Measurements from ENCODE around the gene NOP53.

The NOP53 gene

GRCh38 chr19:47745010-47745901 lies at the start of gene NOP53:
Gene NOP53 (plus strand): TSS chr19:47745546. CDS start chr19:47745560, 14 bp downstream.
- H3K9me3 ChIP-seq, result no peaks in the 10 kb centered on the region
- H3K4me3 ChIP-seq (ENCODE audit: low read depth in 1 of 2, low read length in 1 of 2), result peak within 1 kb of the TSS; percentile 78 to 97
- peak; percentile 69 for TF ChIP-seq CTCF (IDR thresholded peaks at IDR 0.05)
- H3K36me3 ChIP-seq, result peaks cover 17% of the 10 kb centered on the region
- peaks cover 4% of the 10 kb centered on the region for H3K27me3 ChIP-seq
- H3K27ac ChIP-seq, result peak within 1 kb of the TSS; percentile 95
- H3K4me1 ChIP-seq (ENCODE audit: control insufficient read depth in 1 of 2, insufficient read depth in 1 of 2, low read depth in 1 of 2, low read length in 1 of 2), result peaks cover 21 to 32% of the 10 kb centered on the region in 2 experiments

- H3K36me3 ChIP-seq, result peaks cover 92% of the 10 kb centered on the region
- H3K4me3 ChIP-seq (ENCODE audit: low read depth in 1 of 2, low read length in 1 of 2), result no peak overlapping the region
- H3K4me1 ChIP-seq (ENCODE audit: control insufficient read depth in 1 of 2, insufficient read depth in 1 of 2, low read depth in 1 of 2, low read length in 1 of 2), result no peaks in the 10 kb centered on the region
Observed at GRCh38 chr19:47696635-47697034, 48.7 kb upstream of the NOP53 start.

GRCh38 chr19:47697863-47698609 lies 47.3 kb upstream of the NOP53 start:
- no peaks in the 10 kb centered on the region for H3K27me3 ChIP-seq
- H3K27ac ChIP-seq, result no peak overlapping the region
- H3K4me3 ChIP-seq (ENCODE audit: low read depth in 1 of 2, low read length in 1 of 2), result no peak overlapping the region
- H3K9me3 ChIP-seq, result no peaks in the 10 kb centered on the region
- no peaks in the 10 kb centered on the region for H3K4me1 ChIP-seq (ENCODE audit: control insufficient read depth in 1 of 2, insufficient read depth in 1 of 2, low read depth in 1 of 2, low read length in 1 of 2)
- peaks cover 91% of the 10 kb centered on the region for H3K36me3 ChIP-seq
- TF ChIP-seq CTCF (IDR thresholded peaks at IDR 0.05), result peak; percentile 76

More at GRCh38 chr19:47696635-47697034, 48.7 kb upstream of the NOP53 start:
- TF ChIP-seq CTCF (IDR thresholded peaks at IDR 0.05), result no peak
- H3K27me3 ChIP-seq, result no peaks in the 10 kb centered on the region
- no peaks in the 10 kb centered on the region for H3K9me3 ChIP-seq
- H3K27ac ChIP-seq, result no peak overlapping the region

- Histone ChIP-seq H3K4me1 (ENCODE audit: control insufficient read depth in 1 of 2, insufficient read depth in 1 of 2, low read depth in 1 of 2, low read length in 1 of 2) (no peaks in the 10 kb centered on the region), H3K9me3 (no peaks in the 10 kb centered on the region), H3K27me3 (no peaks in the 10 kb centered on the region), H3K4me3 (ENCODE audit: low read depth in 1 of 2, low read length in 1 of 2) (no peak overlapping the region), H3K27ac (no peak overlapping the region), H3K36me3 (peaks cover 89% of the 10 kb centered on the region)
- TF ChIP-seq CTCF (IDR thresholded peaks at IDR 0.05), result no peak
Observed at GRCh38 chr19:47698631-47699359, 46.6 kb upstream of the NOP53 start.

GRCh38 chr19:47699360-47699917 lies 45.9 kb upstream of the NOP53 start:
- peaks cover 86% of the 10 kb centered on the region for H3K36me3 ChIP-seq
- no peak overlapping the region for H3K27ac ChIP-seq
- H3K27me3 ChIP-seq, result no peaks in the 10 kb centered on the region
- no peaks in the 10 kb centered on the region for H3K4me1 ChIP-seq (ENCODE audit: control insufficient read depth in 1 of 2, insufficient read depth in 1 of 2, low read depth in 1 of 2, low read length in 1 of 2)
- H3K9me3 ChIP-seq, result no peaks in the 10 kb centered on the region
- no peak overlapping the region for H3K4me3 ChIP-seq (ENCODE audit: low read depth in 1 of 2, low read length in 1 of 2)
- TF ChIP-seq CTCF (IDR thresholded peaks at IDR 0.05), result peak; percentile 51
